Activated T-cell treated with anti-CD3 and anti-CD28 coated beads, Interleukin-2, amount 50 U/mL, for 48 hours (primary cell): ENCODE data around the gene KCNK1.

Experiments
- DNase-seq, 2 experiments: peaks; one replicate each; pipeline ENCODE4 v3.0.0-alpha.2; 2020

The KCNK1 gene

GRCh38 chr1:233707880-233708815, 94.2 kb downstream of the KCNK1 start:
- no peak for DNase-seq

DNA sequence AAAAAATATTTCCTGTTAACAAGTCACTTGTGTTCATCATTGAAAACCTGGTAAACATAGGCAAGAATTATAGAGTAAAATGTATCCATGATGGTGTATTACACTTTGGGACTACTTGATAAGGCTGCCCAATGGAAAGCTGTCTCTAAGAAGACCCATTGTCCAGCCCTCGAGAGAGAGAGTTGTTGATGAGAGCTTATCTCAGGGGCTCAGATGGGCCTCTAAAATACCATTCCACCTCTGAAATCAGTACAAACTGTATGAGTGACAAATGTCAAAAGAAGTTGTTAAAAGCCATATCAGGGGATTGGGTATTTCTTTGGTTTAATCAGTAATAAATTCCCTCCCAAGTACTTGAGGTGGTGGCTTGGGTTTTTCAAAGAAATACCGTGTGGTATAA, 96.1 kb downstream of the KCNK1 start:
- DNase-seq, result no peak

GRCh38 chr1:233710507-233710906, 96.6 kb downstream of the KCNK1 start:
- no peak for DNase-seq

- no peak for DNase-seq
These were observed 100.8 kb downstream of the KCNK1 start for GRCh38 chr1:233714631-233715217.

DNA sequence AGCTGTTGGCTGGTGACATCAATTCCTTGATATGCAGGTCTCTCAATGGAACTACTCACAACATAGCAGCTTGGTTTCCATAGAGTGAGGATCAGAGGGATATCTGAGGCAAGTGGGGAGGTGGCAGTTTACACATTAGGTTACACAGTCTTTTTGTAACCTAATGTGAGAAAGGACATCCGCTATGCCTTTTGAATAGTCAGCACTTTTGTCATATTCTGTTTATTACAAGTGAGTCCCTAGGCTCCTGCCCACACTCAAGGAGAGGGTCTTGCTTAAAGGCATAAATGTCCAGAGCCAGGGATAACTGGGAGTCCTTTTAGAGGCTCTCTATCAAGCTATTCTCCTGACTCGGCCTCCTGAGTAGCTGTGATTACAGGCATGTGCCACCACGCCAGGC, 104.2 kb downstream of the KCNK1 start:
- DNase-seq, result no peak

- DNase-seq, result no peak
These were observed 105.9 kb downstream of the KCNK1 start for GRCh38 chr1:233719655-233720341.

- no peak for DNase-seq
These were observed 107.2 kb downstream of the KCNK1 start for GRCh38 chr1:233721004-233721595.
